Activated T-cell treated with anti-CD3 and anti-CD28 coated beads, Interleukin-2, amount 50 U/mL, for 4 hours (primary cell): ENCODE data around the gene C1orf105. TPM values are rescaled to one million over a fixed set of nuclear protein-coding genes. Genes with fewer than 3 reads are reported as not detected.
"Not testable (repeated sequence)": the region's sequence is repeated elsewhere in the genome, so short reads cannot be mapped to it uniquely, and the experiment has no call there.

Experiments
- ATAC-seq, 2 donors: fragments of 200-7000 bp; cut with Tn5 transposase; one replicate each; pipeline ENCODE4 v1.10.0; 2021
- DNase-seq: peaks from one replicate; pipeline ENCODE4 v3.0.0-alpha.2; 2020
- H3K27me3 Mint-ChIP-seq: one replicate; pipeline ENCODE4 v1.8.0; 2021; ENCODE audit warnings: low read depth, mixed read lengths
- H3K36me3 Mint-ChIP-seq: one replicate; pipeline ENCODE4 v1.8.0; 2022; ENCODE audit warnings: mixed read lengths; ENCODE audit not compliant: insufficient read depth
- H3K4me1 Mint-ChIP-seq: one replicate; pipeline ENCODE4 v1.8.0; 2021; ENCODE audit warnings: low read depth, mixed read lengths
- H3K4me3 Mint-ChIP-seq: one replicate; pipeline ENCODE4 v1.8.0; 2021; ENCODE audit warnings: mild to moderate bottlenecking, moderate library complexity, mixed read lengths
- H3K9me3 Mint-ChIP-seq: one replicate; pipeline ENCODE4 v1.8.0; 2021; ENCODE audit warnings: mixed read lengths
- total RNA-seq, 3 donors: library from RNA; stranded (reverse); gene quantifications; one replicate each; pipeline ENCODE4 v1.2.1, GENCODE V29; 2021

The C1orf105 gene, protein sequence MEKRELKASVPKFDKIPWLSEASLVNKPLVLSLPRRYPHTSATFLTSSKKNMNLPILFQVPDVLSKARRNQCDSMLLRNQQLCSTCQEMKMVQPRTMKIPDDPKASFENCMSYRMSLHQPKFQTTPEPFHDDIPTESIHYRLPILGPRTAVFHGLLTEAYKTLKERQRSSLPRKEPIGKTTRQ
- total RNA-seq: not detected

DNA sequence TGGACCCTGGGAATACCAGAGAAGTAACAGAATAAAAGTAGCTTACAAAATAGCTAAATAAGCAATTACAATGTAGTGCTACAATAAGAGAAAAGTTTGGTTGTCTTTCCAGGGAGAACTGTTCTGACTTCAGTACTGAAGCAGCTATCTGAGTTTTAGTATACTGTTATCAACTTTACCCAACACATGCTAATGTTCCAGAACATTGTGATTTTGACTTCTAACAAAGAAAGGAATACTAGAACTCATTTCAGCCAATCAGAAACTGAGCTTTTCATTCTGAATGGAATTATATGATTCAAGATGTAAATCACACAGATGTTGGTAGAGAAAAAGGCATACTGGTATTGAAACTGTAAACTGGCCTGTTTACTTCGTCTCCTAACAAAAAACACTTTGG, at the start of gene C1orf105:
Gene C1orf105 (plus strand): TSS at position 301 of the 400 bp plus-strand sequence. CDS start 201 bp downstream, outside the sequence.
- peaks cover 13% of the 10 kb centered on the region for H3K4me1 Mint-ChIP-seq
- no peak within 1 kb of the TSS for H3K4me3 Mint-ChIP-seq
- no peak for ATAC-seq
- no peak for DNase-seq
- peaks cover 1% of the 10 kb centered on the region for H3K36me3 Mint-ChIP-seq
- H3K27me3 Mint-ChIP-seq: no peaks in the 10 kb centered on the region
- H3K9me3 Mint-ChIP-seq: no peaks in the 10 kb centered on the region

DNA sequence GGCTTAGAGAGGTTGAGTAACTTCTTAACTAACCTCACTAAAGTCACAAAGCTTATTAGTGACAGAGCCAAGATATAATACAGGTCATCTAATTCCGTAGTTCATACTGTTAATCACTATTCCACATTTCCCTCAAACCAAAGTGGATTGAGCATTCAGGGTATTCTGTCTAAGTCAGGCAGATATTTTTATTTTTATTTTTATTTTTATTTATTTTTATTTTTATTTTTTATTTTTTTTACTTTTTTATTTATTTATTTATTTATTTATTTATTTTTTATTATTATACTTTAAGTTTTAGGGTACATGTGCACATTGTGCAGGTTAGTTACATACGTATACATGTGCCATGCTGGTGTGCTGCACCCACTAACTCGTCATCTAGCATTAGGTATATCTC, 48.8 kb upstream of the C1orf105 start:
- not testable (repeated sequence) for H3K4me3 Mint-ChIP-seq, DNase-seq, ATAC-seq, H3K27me3 Mint-ChIP-seq
- Mint-ChIP-seq H3K4me1 (peaks cover 20% of the 10 kb centered on the region), H3K36me3 (peaks cover 12% of the 10 kb centered on the region), H3K9me3 (peaks cover 27% of the 10 kb centered on the region)

DNA sequence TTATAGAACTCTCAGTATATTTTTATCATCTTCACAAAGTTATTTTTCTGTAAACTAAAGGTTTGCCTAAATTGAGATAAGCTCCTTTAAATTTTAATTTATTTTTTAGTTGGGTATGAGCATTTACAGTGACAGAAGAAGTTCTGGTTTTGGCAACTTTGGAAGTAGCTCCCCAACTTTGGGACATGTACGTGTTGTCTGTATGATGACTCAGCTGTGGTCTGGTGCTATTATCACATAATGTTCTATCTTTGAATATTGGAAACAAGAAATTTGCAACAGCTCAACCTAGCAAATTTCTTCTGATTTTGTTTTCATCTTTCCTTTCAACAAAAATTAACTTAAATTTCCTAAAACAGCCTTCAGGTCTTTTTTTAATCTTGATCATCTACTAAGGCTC, 46.6 kb upstream of the C1orf105 start:
- H3K36me3 Mint-ChIP-seq: no peaks in the 10 kb centered on the region
- H3K4me1 Mint-ChIP-seq: peaks cover 21% of the 10 kb centered on the region
- no peak for DNase-seq
- peaks cover 5% of the 10 kb centered on the region for H3K9me3 Mint-ChIP-seq
- H3K27me3 Mint-ChIP-seq: no peaks in the 10 kb centered on the region
- no peak for ATAC-seq
- no peak overlapping the region for H3K4me3 Mint-ChIP-seq

DNA sequence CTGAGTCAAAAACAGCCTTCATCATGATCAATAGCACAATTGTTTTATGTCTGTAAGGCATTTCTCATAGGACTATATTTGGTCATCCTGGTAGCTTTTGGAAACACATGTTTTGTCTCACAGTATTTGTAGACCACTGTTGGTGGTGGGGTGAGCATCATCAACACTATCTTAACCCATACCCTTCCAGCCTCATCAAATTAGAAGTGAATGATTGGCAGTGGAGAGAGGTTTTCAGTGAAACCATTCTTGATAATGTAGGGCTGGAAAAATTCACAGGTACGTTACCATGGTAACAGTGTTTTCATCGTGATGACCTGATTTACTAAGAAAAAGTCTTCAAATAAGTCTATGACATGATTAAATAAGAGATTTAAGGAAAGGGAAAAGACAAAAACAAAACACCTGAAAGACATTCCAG, 45.3 kb upstream of the C1orf105 start:
- Mint-ChIP-seq H3K4me3 (no peak overlapping the region), H3K27me3 (no peaks in the 10 kb centered on the region), H3K9me3 (no peaks in the 10 kb centered on the region), H3K36me3 (no peaks in the 10 kb centered on the region), H3K4me1 (peaks cover 27% of the 10 kb centered on the region)
- ATAC-seq (peak; percentile 43 to 63), DNase-seq (no peak)

DNA sequence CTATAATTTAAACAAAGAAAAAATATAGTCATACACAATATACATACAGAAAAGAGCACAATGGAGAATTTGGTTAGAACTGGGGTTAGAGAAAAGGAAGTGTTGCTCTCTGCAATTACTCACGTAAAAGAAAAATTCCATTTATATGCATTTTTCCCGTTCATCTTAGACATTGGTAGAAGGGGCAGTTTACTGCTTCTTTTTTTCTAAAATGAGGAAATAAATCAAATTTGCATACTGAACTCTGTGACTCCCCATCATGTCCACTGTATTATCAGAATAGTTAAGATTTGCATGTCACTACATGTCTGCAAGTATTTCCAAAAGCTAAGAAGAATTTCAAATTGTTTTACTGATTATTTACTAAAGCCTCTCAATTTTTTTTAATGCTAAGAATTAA, 44.1 kb upstream of the C1orf105 start:
- Mint-ChIP-seq H3K9me3 (no peaks in the 10 kb centered on the region), H3K27me3 (no peaks in the 10 kb centered on the region), H3K4me1 (peaks cover 37% of the 10 kb centered on the region), H3K4me3 (no peak overlapping the region), H3K36me3 (no peaks in the 10 kb centered on the region)
- ATAC-seq (no peak), DNase-seq (no peak)

DNA sequence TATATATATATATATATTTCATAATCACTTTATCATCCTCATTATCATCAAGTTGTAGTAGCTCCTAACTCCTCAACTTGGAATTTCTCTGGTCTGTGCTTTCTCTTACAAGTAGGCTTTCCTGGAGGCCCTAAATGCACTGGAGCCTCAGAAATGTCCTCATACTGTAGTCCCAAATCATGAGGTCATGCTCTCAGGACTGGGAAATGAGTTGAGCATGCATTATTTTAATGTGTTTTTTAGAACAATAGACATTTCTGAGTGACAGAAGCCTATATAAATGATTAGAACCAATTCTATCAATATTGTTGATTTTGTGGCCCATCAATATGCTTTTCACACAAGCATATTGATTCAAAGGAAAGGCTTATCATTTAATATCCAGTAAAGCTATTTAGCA, 42.9 kb upstream of the C1orf105 start:
- Mint-ChIP-seq H3K9me3 (no peaks in the 10 kb centered on the region), H3K4me1 (peaks cover 48% of the 10 kb centered on the region), H3K4me3 (no peak overlapping the region), H3K27me3 (no peaks in the 10 kb centered on the region), H3K36me3 (no peaks in the 10 kb centered on the region)
- ATAC-seq (no peak), DNase-seq (no peak)

DNA sequence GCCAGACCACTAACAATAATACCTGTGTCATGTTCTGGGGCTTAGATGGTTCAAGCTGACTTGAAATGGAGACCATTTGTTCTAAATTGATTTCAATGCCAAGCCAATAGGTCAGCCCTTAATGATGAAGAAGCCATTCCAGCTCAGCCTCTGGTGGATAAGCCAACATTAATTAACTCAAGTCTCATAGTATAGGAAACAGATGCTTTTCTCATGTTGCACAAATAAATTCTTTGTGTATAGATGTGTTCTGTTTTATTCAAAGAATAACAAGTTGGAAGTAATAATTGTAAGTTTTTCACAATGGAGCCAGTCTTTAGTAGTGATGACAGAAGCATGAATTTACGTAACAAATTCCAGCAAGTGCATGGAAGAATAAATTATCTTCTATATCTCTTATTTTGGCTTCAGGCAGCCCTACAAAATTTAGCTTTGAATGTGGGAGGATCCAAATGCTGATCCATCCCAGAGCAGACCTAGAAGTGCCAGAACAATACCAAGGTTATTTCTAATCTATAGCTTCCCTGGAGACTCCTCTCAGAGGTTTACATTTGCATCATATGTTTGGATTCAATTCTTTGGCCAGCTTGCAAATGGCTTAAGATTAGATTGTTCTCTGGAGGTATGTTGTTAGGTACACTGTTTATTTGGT, 42.2 kb upstream of the C1orf105 start:
- ATAC-seq (no peak), DNase-seq (no peak)
- no peaks in the 10 kb centered on the region for H3K9me3 Mint-ChIP-seq
- no peaks in the 10 kb centered on the region for H3K36me3 Mint-ChIP-seq
- H3K27me3 Mint-ChIP-seq: no peaks in the 10 kb centered on the region
- peaks cover 48% of the 10 kb centered on the region for H3K4me1 Mint-ChIP-seq
- H3K4me3 Mint-ChIP-seq: no peak overlapping the region

DNA sequence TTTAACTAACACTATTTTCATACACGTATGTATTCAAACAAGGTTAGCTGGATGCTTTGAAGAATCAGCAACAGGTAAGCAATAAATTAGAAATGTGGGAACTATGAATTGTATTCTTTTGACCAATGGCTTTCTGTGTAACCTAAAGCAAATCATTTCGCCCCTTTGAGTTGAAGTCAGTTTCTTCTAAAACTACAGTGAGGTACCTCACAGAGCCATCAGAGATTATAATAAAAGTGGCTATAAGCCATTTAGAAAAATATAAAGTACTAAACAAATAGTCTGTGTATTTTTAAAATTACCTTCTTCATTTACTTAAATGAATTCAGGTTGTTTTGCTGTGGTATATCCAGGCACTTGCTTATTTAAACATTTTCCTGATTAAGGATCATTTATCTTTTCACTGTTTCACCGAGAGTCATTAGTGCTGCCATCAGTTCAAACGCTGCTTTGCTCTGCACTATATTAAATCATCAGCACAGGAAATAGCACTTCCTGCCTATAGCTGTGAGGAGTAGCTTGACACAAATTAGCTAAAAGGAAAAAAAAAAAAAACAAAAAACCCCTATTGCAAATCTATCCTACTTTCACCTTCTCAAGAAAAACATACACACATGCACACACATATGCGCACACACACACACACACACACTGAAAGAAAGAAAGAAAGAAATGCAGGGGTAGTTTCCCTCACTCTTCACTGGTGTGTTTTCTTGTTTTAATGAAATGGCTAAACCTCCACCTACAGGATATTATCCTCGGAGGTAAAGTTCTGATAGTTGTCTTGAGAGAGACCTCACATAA, 39.8 kb upstream of the C1orf105 start:
- H3K4me1 Mint-ChIP-seq: peaks cover 34% of the 10 kb centered on the region
- H3K9me3 Mint-ChIP-seq: no peaks in the 10 kb centered on the region
- no peaks in the 10 kb centered on the region for H3K36me3 Mint-ChIP-seq
- H3K27me3 Mint-ChIP-seq: no peaks in the 10 kb centered on the region
- ATAC-seq (peak; percentile 89 to 94), DNase-seq (peak; percentile 36)
- peak overlapping the region; percentile 49 for H3K4me3 Mint-ChIP-seq

DNA sequence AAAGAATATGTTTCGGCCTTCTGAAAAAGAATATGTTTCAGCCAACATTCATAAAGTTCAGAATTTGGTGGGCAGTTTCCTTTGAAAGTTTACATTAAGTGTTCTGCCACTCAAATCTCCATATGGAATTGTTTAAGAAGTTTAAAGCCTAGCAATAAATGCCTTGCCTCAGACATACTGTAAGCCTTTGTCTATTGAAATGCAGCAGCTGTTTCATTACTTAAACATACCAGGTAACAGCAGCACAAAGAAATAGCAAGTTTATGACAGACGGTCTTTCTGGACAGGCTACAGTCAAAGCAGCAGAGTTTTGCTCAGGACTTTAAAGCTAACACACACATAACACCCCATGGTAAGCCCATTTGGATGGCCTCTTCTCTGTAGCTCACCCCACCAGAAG, 38.5 kb upstream of the C1orf105 start:
- DNase-seq: no peak
- H3K9me3 Mint-ChIP-seq: no peaks in the 10 kb centered on the region
- no peaks in the 10 kb centered on the region for H3K36me3 Mint-ChIP-seq
- peaks cover 27% of the 10 kb centered on the region for H3K4me1 Mint-ChIP-seq
- no peak overlapping the region for H3K4me3 Mint-ChIP-seq
- no peaks in the 10 kb centered on the region for H3K27me3 Mint-ChIP-seq
- ATAC-seq: no peak

DNA sequence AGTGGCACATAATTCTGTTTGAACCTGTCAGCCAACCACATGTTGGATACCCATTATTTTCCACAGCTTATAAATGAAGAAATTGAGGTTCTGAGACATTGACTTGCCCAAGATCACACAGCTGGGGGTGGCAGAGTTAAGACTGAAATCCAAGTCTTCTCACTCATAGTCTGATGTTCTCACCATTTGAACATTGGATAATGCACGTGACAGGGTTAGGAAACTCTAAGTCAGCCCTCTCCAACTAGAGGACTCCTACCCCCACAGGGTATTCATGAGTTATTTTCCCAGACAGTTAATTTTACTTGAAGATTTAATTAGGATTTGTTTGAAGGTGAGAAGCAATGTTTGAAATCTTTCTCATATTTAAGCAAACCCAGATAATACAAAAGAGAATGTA, 38.1 kb upstream of the C1orf105 start:
- Mint-ChIP-seq H3K4me3 (no peak overlapping the region), H3K36me3 (no peaks in the 10 kb centered on the region), H3K9me3 (no peaks in the 10 kb centered on the region), H3K27me3 (no peaks in the 10 kb centered on the region), H3K4me1 (peaks cover 27% of the 10 kb centered on the region)
- DNase-seq (no peak), ATAC-seq (no peak)

DNA sequence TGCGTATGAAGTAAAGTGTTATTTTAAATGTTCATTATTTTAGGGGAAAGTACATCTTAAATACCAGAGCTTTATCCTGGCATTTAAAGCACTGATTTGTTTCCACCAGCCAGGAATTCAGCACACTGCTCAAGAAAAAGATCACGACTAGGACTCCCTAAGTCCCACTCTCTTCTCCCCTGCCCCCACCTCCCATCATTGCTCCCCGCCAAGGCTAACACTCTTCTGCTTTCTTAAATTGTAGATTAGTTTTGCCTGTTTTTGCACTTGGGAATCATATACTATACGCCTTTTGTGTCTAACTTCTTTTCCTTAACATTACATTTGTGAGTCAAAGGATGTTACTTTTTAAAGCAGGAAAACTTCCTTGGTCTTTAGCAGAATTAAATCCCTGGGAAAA, 37.5 kb upstream of the C1orf105 start:
- Mint-ChIP-seq H3K9me3 (no peaks in the 10 kb centered on the region), H3K4me3 (no peak overlapping the region), H3K4me1 (peaks cover 27% of the 10 kb centered on the region), H3K36me3 (no peaks in the 10 kb centered on the region), H3K27me3 (no peaks in the 10 kb centered on the region)
- no peak for ATAC-seq
- DNase-seq: no peak

DNA sequence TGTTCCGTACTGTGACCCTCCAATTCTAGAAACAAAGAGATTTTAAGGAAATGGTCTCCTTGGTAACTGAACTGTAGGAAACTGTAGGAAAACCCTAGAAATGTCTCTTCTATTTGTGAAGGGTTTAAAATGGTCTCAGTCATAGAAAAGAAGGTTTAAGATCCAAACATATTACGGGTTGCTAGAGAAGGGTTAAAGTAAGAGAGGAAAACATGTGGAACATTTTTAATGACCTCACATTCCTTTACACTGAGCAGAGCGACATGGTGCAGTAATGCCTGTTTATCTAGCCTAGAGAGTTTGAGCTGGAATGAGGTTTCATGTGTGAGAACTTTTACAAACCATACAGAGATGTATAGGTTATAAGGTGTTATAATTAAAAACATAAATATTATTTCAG, 36.9 kb upstream of the C1orf105 start:
- Mint-ChIP-seq H3K27me3 (no peaks in the 10 kb centered on the region), H3K36me3 (no peaks in the 10 kb centered on the region), H3K9me3 (no peaks in the 10 kb centered on the region), H3K4me1 (peaks cover 27% of the 10 kb centered on the region), H3K4me3 (no peak overlapping the region)
- DNase-seq: no peak
- ATAC-seq: no peak

DNA sequence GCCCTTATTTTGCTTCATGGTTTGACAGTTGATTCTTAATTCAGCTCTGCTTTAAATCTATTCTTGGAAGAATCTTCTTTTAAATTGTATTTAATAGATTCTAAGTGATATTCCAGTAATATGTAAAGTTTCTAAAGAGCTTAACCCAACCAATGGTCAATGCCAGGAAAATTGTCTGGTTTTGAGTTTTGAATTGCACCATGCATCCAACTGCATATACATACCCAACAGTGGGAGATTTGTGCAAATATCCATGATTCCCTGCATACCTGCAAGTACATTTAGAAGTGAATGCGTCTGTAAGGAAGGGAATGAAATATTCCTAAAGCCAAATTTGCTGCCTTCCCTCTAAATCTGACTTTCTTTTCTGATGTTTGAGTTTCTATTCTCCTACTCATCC, 35.8 kb upstream of the C1orf105 start:
- Mint-ChIP-seq H3K27me3 (no peaks in the 10 kb centered on the region), H3K9me3 (no peaks in the 10 kb centered on the region), H3K36me3 (no peaks in the 10 kb centered on the region), H3K4me1 (peaks cover 27% of the 10 kb centered on the region), H3K4me3 (no peak overlapping the region)
- ATAC-seq (no peak), DNase-seq (no peak)

DNA sequence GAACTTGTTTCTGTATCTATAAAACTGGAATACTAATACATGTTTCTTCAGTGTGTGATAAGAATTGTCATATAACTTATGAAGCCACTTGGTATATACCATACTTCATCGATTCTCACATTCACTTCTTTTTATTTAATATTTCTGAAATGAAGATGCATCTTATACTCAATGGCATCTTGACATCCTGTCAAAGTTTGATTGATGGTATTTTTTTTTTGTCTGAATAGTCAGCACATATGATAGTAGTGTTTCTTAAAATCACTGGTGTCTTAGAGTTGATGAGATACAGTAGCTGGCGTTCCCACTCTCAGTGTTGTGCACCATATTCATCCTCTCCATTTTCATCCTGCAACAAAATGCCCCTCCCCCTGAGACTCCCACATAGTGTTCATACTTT, 34.4 kb upstream of the C1orf105 start:
- DNase-seq (no peak), ATAC-seq (no peak)
- Mint-ChIP-seq H3K36me3 (no peaks in the 10 kb centered on the region), H3K9me3 (no peaks in the 10 kb centered on the region), H3K27me3 (no peaks in the 10 kb centered on the region), H3K4me1 (peaks cover 22% of the 10 kb centered on the region), H3K4me3 (no peak overlapping the region)

DNA sequence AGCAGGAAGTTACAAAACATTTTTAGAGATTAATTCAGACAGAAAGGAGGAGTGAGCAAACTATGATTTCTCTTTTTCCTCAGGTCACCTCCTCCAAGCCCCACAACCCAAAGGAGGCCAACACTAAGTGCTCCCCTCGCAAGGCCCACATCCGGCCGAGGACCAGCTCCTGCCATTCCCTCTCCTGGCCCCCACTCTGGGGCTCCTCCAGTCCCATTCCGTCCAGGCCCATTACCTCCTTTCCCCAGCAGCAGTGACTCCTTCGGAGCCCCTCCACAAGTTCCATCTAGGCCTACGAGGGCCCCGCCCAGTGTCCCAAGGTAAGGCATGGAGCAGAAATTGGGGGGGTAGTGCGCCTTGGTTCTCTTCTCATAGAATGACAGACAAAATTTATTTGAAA, 32.0 kb upstream of the C1orf105 start:
- Mint-ChIP-seq H3K27me3 (no peaks in the 10 kb centered on the region), H3K9me3 (no peaks in the 10 kb centered on the region), H3K36me3 (no peaks in the 10 kb centered on the region), H3K4me3 (no peak overlapping the region), H3K4me1 (peaks cover 23% of the 10 kb centered on the region)
- DNase-seq: no peak
- no peak for ATAC-seq
